Measurements from ENCODE around the gene TMEM38A. TPM values are rescaled to one million over a fixed set of nuclear protein-coding genes. Genes with fewer than 3 reads are reported as not detected.

The TMEM38A gene
- total RNA-seq, 6 donors from 2014 or later = 5.1 to 8.4 (median 5.9) TPM

DNA sequence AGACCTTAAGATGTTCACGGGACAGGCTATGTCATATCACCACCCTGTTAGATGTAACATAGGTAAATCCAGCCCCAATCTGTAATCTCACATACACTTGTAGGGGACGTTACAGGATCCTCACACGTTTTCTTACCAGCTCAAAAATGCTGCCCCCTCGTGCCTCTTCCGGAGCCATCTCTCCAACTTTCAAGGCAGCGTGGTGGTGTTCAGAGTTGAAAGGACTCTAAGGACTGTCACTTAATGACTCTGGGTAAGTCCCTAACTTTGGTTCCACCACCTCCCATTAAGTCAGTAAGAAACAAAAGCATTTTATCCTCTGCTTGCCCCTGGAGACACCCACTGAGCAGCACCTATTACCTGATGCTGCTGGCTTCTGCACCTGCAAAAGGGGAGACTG, 37.4 kb upstream of the TMEM38A start:
- peak overlapping the region; percentile 73 to 96 (median 88) for H3K27ac ChIP-seq
- peaks cover 0 to 10% (median 1%) of the 10 kb centered on the region in 4 donors for H3K36me3 ChIP-seq
- DNase-seq = no peak
- ATAC-seq (ENCODE audit: low FRiP score in 2 of 2) = no peak
- TF ChIP-seq EP300 (IDR thresholded peaks at IDR 0.05) (no peak), CTCF (IDR thresholded peaks at IDR 0.05) (no peak), POLR2A (IDR thresholded peaks at IDR 0.05) (no peak), POLR2AphosphoS5 (IDR thresholded peaks at IDR 0.05) (no peak)
- peaks cover 54 to 82% (median 59%) of the 10 kb centered on the region in 4 donors for H3K4me1 ChIP-seq
- no peak overlapping the region for H3K4me3 ChIP-seq
- WGBS, 2 donors = 75 to 76% methylated on average over 6 of the region's 6 CpGs
- no peaks in the 10 kb centered on the region for H3K9me3 ChIP-seq
- H3K27me3 ChIP-seq = no peaks in the 10 kb centered on the region

- WGBS, 2 donors = 69 to 84% methylated on average over 10 of the region's 10 CpGs
- Histone ChIP-seq H3K27ac (peak overlapping the region; percentile 73 to 96 (median 88)), H3K9me3 (no peaks in the 10 kb centered on the region), H3K4me1 (peaks cover 55 to 81% (median 62%) of the 10 kb centered on the region in 4 donors), H3K27me3 (no peaks in the 10 kb centered on the region), H3K36me3 (peaks cover 0 to 10% (median 1%) of the 10 kb centered on the region in 4 donors), H3K4me3 (no peak overlapping the region)
- ATAC-seq (ENCODE audit: low FRiP score in 2 of 2) (no peak), DNase-seq (peak in 1 of 2 donors; percentile 43)
- TF ChIP-seq POLR2AphosphoS5 (IDR thresholded peaks at IDR 0.05) (peak in 1 of 2 donors; percentile 9), EP300 (IDR thresholded peaks at IDR 0.05) (no peak), CTCF (IDR thresholded peaks at IDR 0.05) (no peak), POLR2A (IDR thresholded peaks at IDR 0.05) (no peak)
These were observed 36.7 kb upstream of the TMEM38A start for GRCh38 chr19:16624236-16624635.

DNA sequence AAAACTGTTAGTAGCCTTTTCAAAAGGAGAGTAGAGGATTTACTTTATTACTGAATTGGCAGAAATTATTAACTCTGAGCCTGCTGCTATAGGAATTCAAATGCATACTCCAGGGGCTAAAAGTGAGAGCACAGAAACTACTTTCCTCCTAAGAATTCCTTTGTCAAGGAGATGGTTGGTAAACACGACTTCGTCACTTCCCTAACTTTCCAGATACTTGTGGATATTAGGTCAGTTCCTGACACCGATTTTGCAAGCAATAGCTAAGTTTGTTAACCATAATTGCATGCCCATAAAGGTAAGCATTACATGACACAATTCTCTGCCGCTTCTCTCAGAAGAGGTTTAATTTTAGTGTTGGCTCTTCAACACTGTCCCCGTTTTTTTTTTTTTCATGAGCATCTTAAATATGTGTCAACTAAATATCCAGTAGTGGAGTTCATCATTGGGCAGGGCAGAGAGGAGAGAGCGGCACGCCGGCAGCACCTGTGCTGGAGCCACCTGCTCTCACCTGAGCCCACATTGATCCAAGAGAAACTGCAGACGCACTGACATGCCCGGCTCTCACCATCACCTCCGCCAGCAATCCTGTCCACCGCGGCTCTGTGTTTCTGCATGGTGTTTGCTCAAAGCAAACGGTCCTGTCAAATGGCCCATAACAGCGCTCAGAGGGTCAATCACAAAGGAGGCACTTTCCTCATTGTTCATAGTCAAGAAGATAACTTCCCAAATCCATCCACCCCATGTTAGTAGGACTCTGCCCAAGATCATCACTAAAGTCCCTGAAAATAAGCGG, 35.6 kb upstream of the TMEM38A start:
- peaks cover 48 to 80% (median 56%) of the 10 kb centered on the region in 4 donors for H3K4me1 ChIP-seq
- ATAC-seq (ENCODE audit: low FRiP score in 2 of 2) = no peak
- no peak for TF ChIP-seq POLR2A (IDR thresholded peaks at IDR 0.05)
- TF ChIP-seq POLR2AphosphoS5 (IDR thresholded peaks at IDR 0.05) = peak in 1 of 2 donors; percentile 60
- no peak for TF ChIP-seq CTCF (IDR thresholded peaks at IDR 0.05)
- TF ChIP-seq EP300 (IDR thresholded peaks at IDR 0.05) = peak; percentile 18 to 95 (median 72)
- DNase-seq = peak; percentile 30 to 55
- H3K27me3 ChIP-seq = no peaks in the 10 kb centered on the region
- H3K9me3 ChIP-seq = no peaks in the 10 kb centered on the region
- H3K36me3 ChIP-seq = peaks cover 0 to 10% (median 1%) of the 10 kb centered on the region in 4 donors
- peak overlapping the region; percentile 87 to 99 (median 95) for H3K27ac ChIP-seq
- H3K4me3 ChIP-seq = peak overlapping the region in 1 of 4 donors; percentile 19
- 58 to 71% methylated on average over 16 of the region's 16 CpGs for WGBS, 2 donors

- H3K9me3 ChIP-seq = no peaks in the 10 kb centered on the region
- H3K27ac ChIP-seq = peak overlapping the region; percentile 87 to 99 (median 95)
- WGBS, 2 donors = 4 to 8% methylated on average over 11 to 12 of the region's 12 CpGs
- no peak for TF ChIP-seq EP300 (IDR thresholded peaks at IDR 0.05)
- no peak for TF ChIP-seq POLR2AphosphoS5 (IDR thresholded peaks at IDR 0.05)
- TF ChIP-seq CTCF (IDR thresholded peaks at IDR 0.05) = no peak
- no peak for TF ChIP-seq POLR2A (IDR thresholded peaks at IDR 0.05)
- H3K4me3 ChIP-seq = peak overlapping the region; percentile 75 to 99 (median 96)
- ATAC-seq (ENCODE audit: low FRiP score in 2 of 2) (no peak), DNase-seq (no peak)
- H3K36me3 ChIP-seq = peaks cover 0 to 20% (median 6%) of the 10 kb centered on the region in 4 donors
- peaks cover 43 to 70% (median 50%) of the 10 kb centered on the region in 4 donors for H3K4me1 ChIP-seq
- H3K27me3 ChIP-seq = no peaks in the 10 kb centered on the region
These were observed 34.1 kb upstream of the TMEM38A start for GRCh38 chr19:16626796-16627192.
